Vagina (tissue), 2 donors: Measurements from ENCODE around the gene FGF14. TPM values are rescaled to one million over a fixed set of nuclear protein-coding genes. Genes with fewer than 3 reads are reported as not detected.

Experiments
- DNase-seq, 2 donors: peaks; one replicate each; pipeline ENCODE4 v3.0.0-alpha.2; 2017; ENCODE audit errors: extremely low spot score in 2 of 2
- H3K27ac ChIP-seq: fragments of 200-600 bp; sonication (generic); one replicate; pipeline ENCODE4 v1.5.1; 2019
- H3K27me3 ChIP-seq: fragments of 200-600 bp; sonication (generic); one replicate; pipeline ENCODE4 v1.5.1; 2019
- H3K36me3 ChIP-seq, 2 donors: fragments of 200-600 bp; sonication (generic); one replicate each; pipeline ENCODE4 v1.5.1; 2017 to 2019
- H3K4me1 ChIP-seq: fragments of 200-600 bp; sonication (generic); one replicate; pipeline ENCODE4 v1.5.1; 2019
- H3K4me3 ChIP-seq, 2 donors: fragments of 200-600 bp; sonication (generic); 1 replicate in 1 of 2; 2 replicates in 1 of 2; pipeline ENCODE4 v1.5.1; 2016 to 2019
- H3K9me3 ChIP-seq: fragments of 200-600 bp; sonication (generic); one replicate; pipeline ENCODE4 v1.5.1; 2019
- POLR2A ChIP-seq, 2 donors: fragments of 450-650 bp; IDR thresholded peaks; one replicate each; pipeline ENCODE4 v1.6.1; 2017; ENCODE audit warnings: antibody characterized with exemption in 2 of 2, mild to moderate bottlenecking in 2 of 2, moderate library complexity in 2 of 2
- POLR2AphosphoS5 ChIP-seq, 2 donors: sonication (generic); formaldehyde crosslinking; IDR thresholded peaks; one replicate each; pipeline ENCODE4 v1.9.0; 2017; ENCODE audit warnings: antibody characterized with exemption in 2 of 2, mild to moderate bottlenecking in 2 of 2, low read depth in 1 of 2; ENCODE audit not compliant: insufficient read depth in 1 of 2
- intact Hi-C: fragments of 100-400 bp; cut with DNase I; formaldehyde crosslinking; loops from one replicate; pipeline ENCODE4 v1.15.1; 2023
- total RNA-seq: library from RNA; depleted of rRNA; stranded (reverse); fragments of >200 nt; gene quantifications from one replicate; pipeline ENCODE4 v1.2.3, GENCODE V29; 2016
- TF ChIP-seq, protein P1 (sequence below), 3 experiments: fragments of 450-650 bp in 2 of 3; fragments of 200-600 bp in 1 of 3; sonication (generic) in 1 of 3; IDR thresholded peaks; one replicate each; pipeline ENCODE4 v1.5.1; 2017 to 2019; ENCODE audit warnings: antibody characterized with exemption in 3 of 3, mild to moderate bottlenecking in 2 of 3, moderate library complexity in 2 of 3

The FGF14 gene
- total RNA-seq, 1 donor from 2014 or later = 3.4 TPM

GRCh38 chr13:102326381-102327118 is 75.3 kb downstream of the FGF14 start:
- no peaks in the 10 kb centered on the region for H3K36me3 ChIP-seq
- H3K4me1 ChIP-seq = no peaks in the 10 kb centered on the region
- DNase-seq = no peak
- no peaks in the 10 kb centered on the region for H3K9me3 ChIP-seq
- no peak overlapping the region for H3K4me3 ChIP-seq
- intact Hi-C loops = no loop called here
- no peaks in the 10 kb centered on the region for H3K27me3 ChIP-seq
- no peak overlapping the region for H3K27ac ChIP-seq
- TF ChIP-seq, protein P1, sequence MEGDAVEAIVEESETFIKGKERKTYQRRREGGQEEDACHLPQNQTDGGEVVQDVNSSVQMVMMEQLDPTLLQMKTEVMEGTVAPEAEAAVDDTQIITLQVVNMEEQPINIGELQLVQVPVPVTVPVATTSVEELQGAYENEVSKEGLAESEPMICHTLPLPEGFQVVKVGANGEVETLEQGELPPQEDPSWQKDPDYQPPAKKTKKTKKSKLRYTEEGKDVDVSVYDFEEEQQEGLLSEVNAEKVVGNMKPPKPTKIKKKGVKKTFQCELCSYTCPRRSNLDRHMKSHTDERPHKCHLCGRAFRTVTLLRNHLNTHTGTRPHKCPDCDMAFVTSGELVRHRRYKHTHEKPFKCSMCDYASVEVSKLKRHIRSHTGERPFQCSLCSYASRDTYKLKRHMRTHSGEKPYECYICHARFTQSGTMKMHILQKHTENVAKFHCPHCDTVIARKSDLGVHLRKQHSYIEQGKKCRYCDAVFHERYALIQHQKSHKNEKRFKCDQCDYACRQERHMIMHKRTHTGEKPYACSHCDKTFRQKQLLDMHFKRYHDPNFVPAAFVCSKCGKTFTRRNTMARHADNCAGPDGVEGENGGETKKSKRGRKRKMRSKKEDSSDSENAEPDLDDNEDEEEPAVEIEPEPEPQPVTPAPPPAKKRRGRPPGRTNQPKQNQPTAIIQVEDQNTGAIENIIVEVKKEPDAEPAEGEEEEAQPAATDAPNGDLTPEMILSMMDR (IDR thresholded peaks at IDR 0.05) = no peak
- no peak for TF ChIP-seq POLR2AphosphoS5 (IDR thresholded peaks at IDR 0.05; ENCODE audit: insufficient read depth in 1 of 2, low read depth in 1 of 2)
- no peak for TF ChIP-seq POLR2A (IDR thresholded peaks at IDR 0.05)

DNA sequence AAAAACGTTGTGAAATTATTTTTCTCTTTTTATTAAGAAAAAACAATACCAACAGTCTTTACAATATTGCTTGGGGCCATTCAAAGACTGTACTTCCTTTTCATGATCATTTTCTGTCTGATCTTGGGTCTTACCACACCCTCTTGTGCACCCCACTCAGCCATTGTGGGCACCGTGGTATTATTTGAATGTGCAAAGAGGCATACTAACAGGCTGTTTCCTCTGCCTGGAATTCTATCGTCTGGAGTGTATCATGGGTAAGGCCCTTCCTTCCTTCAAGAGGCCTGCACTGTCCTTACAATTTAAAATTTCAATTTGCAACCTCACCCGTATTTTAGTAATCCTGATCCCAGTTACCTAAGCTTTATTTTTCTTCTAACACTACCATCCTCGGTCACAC is 76.5 kb downstream of the FGF14 start:
- Histone ChIP-seq H3K27me3 (no peaks in the 10 kb centered on the region), H3K4me1 (no peaks in the 10 kb centered on the region), H3K4me3 (no peak overlapping the region), H3K36me3 (no peaks in the 10 kb centered on the region), H3K27ac (no peak overlapping the region), H3K9me3 (no peaks in the 10 kb centered on the region)
- intact Hi-C loops = no loop called here
- TF ChIP-seq POLR2A (IDR thresholded peaks at IDR 0.05) (no peak), POLR2AphosphoS5 (IDR thresholded peaks at IDR 0.05; ENCODE audit: insufficient read depth in 1 of 2, low read depth in 1 of 2) (no peak)
- TF ChIP-seq, protein P1 (IDR thresholded peaks at IDR 0.05) = no peak
- no peak for DNase-seq

- Histone ChIP-seq H3K27me3 (no peaks in the 10 kb centered on the region), H3K4me3 (no peak overlapping the region), H3K36me3 (no peaks in the 10 kb centered on the region), H3K9me3 (no peaks in the 10 kb centered on the region), H3K27ac (no peak overlapping the region), H3K4me1 (no peaks in the 10 kb centered on the region)
- no peak for TF ChIP-seq POLR2A (IDR thresholded peaks at IDR 0.05)
- TF ChIP-seq, protein P1 (IDR thresholded peaks at IDR 0.05) = no peak
- TF ChIP-seq POLR2AphosphoS5 (IDR thresholded peaks at IDR 0.05; ENCODE audit: insufficient read depth in 1 of 2, low read depth in 1 of 2) = no peak
- no peak for DNase-seq
- intact Hi-C loops = no loop called here
Observed at GRCh38 chr13:102323505-102323904, 78.3 kb downstream of the FGF14 start.

DNA sequence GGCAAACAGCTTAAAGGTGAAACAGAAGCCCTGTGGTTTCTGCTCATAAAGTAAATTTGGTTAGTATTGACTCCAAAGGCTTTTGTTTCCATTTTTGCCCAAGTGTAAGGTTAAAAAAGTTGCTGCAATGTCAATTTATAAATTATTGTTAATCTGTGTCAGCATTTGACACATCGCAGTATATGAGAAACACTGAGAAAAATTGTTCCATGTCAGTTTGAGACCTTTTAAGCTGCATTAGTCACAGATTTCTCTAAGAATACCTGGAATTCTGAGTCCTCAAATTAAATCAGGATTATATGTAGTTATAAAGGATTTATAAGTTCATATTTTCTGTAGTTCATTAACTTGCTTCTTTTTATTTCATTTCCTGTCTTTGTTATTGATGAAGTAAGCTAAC is 78.8 kb downstream of the FGF14 start:
- Histone ChIP-seq H3K27me3 (no peaks in the 10 kb centered on the region), H3K36me3 (no peaks in the 10 kb centered on the region), H3K27ac (no peak overlapping the region), H3K4me3 (no peak overlapping the region), H3K4me1 (no peaks in the 10 kb centered on the region), H3K9me3 (no peaks in the 10 kb centered on the region)
- no peak for DNase-seq
- intact Hi-C loops = no loop called here
- TF ChIP-seq POLR2AphosphoS5 (IDR thresholded peaks at IDR 0.05; ENCODE audit: insufficient read depth in 1 of 2, low read depth in 1 of 2) = no peak
- TF ChIP-seq POLR2A (IDR thresholded peaks at IDR 0.05) = no peak
- TF ChIP-seq, protein P1 (IDR thresholded peaks at IDR 0.05) = no peak

GRCh38 chr13:102322211-102322610 is 79.6 kb downstream of the FGF14 start:
- Histone ChIP-seq H3K27me3 (no peaks in the 10 kb centered on the region), H3K4me3 (no peak overlapping the region), H3K4me1 (no peaks in the 10 kb centered on the region), H3K27ac (no peak overlapping the region), H3K36me3 (no peaks in the 10 kb centered on the region), H3K9me3 (no peaks in the 10 kb centered on the region)
- intact Hi-C loops = no loop called here
- DNase-seq = no peak
- TF ChIP-seq POLR2A (IDR thresholded peaks at IDR 0.05) (no peak), POLR2AphosphoS5 (IDR thresholded peaks at IDR 0.05; ENCODE audit: insufficient read depth in 1 of 2, low read depth in 1 of 2) (no peak)
- TF ChIP-seq, protein P1 (IDR thresholded peaks at IDR 0.05) = no peak
